Neural progenitor cell (in vitro differentiated cells): Measurements from ENCODE around the gene NIM1K. TPM values are rescaled to one million over a fixed set of nuclear protein-coding genes. Genes with fewer than 3 reads are reported as not detected.

Experiments
- DNase-seq: peaks from one replicate; pipeline ENCODE4 v3.0.0-alpha.2; 2016; ENCODE audit warnings: low spot score
- H2AFZ ChIP-seq: fragments of 200-600 bp; sonication (generic); replicated peaks from 2 replicates; pipeline ENCODE4 v1.6.1; 2016; ENCODE audit warnings: antibody characterized with exemption
- H3F3A ChIP-seq: fragments of 200-600 bp; sonication (generic); 2 replicates; pipeline ENCODE4 v1.6.1; 2016; ENCODE audit warnings: antibody characterized with exemption, low read depth
- H3K27ac ChIP-seq: fragments of 200-600 bp; sonication (generic); 2 replicates; pipeline ENCODE4 v1.5.1; 2016; ENCODE audit warnings: mild to moderate bottlenecking
- H3K27me3 ChIP-seq: fragments of 200-600 bp; sonication (generic); 2 replicates; pipeline ENCODE4 v1.6.1; 2016; ENCODE audit warnings: mild to moderate bottlenecking, moderate library complexity
- H3K36me3 ChIP-seq: fragments of 200-600 bp; sonication (generic); 2 replicates; pipeline ENCODE4 v1.5.1; 2016
- H3K4me1 ChIP-seq: fragments of 200-600 bp; sonication (generic); 2 replicates; pipeline ENCODE4 v1.6.1; 2016; ENCODE audit warnings: mixed run types
- H3K4me2 ChIP-seq: fragments of 200-600 bp; sonication (generic); 2 replicates; pipeline ENCODE4 v1.6.1; 2016
- H3K4me3 ChIP-seq: fragments of 200-600 bp; sonication (generic); 2 replicates; pipeline ENCODE4 v1.5.1; 2016
- H3K79me2 ChIP-seq: fragments of 200-600 bp; sonication (generic); 2 replicates; pipeline ENCODE4 v1.6.1; 2016; ENCODE audit warnings: low read depth
- H3K9ac ChIP-seq: fragments of 200-600 bp; sonication (generic); 2 replicates; pipeline ENCODE4 v1.6.1; 2016
- H3K9me3 ChIP-seq: fragments of 200-600 bp; sonication (generic); 2 replicates; pipeline ENCODE4 v1.5.1; 2016; ENCODE audit warnings: low read depth
- H4K20me1 ChIP-seq: fragments of 200-600 bp; sonication (generic); 2 replicates; pipeline ENCODE4 v1.6.1; 2016; ENCODE audit warnings: low read depth
- H3K27ac Mint-ChIP-seq: 3 replicates; pipeline ENCODE4 v1.8.0; 2021; ENCODE audit warnings: mixed read lengths
- H3K27me3 Mint-ChIP-seq: 2 replicates; pipeline ENCODE4 v1.8.0; 2022; ENCODE audit warnings: low read depth, mild to moderate bottlenecking, inconsistent platforms, moderate library complexity, mixed read lengths; ENCODE audit not compliant: insufficient read depth
- H3K36me3 Mint-ChIP-seq: 3 replicates; pipeline ENCODE4 v1.8.0; 2021; ENCODE audit warnings: mixed read lengths
- H3K4me1 Mint-ChIP-seq: 3 replicates; pipeline ENCODE4 v1.8.0; 2021; ENCODE audit warnings: mixed read lengths
- H3K4me3 Mint-ChIP-seq: 3 replicates; pipeline ENCODE4 v1.8.0; 2021; ENCODE audit warnings: mild to moderate bottlenecking, moderate library complexity, mixed read lengths
- H3K9me3 Mint-ChIP-seq: 3 replicates; pipeline ENCODE4 v1.8.0; 2020; ENCODE audit warnings: mixed read lengths
- EZH2 ChIP-seq: fragments of 200-600 bp; sonication (generic); IDR thresholded peaks from 2 replicates; pipeline ENCODE4 v1.6.1; 2017; ENCODE audit warnings: antibody characterized with exemption, mild to moderate bottlenecking, moderate library complexity
- EZH2phosphoT487 ChIP-seq: fragments of 200-600 bp; sonication (generic); IDR thresholded peaks from 2 replicates; pipeline ENCODE4 v1.6.1; 2017; ENCODE audit warnings: antibody characterized with exemption
- total RNA-seq: library from RNA; depleted of rRNA; stranded (reverse); fragments of >200 nt; gene quantifications from 2 replicates; pipeline ENCODE4 v1.2.3, GENCODE V29; 2015; ENCODE audit warnings: low replicate concordance
- TF ChIP-seq, protein P1 (sequence below): fragments of 200-600 bp; sonication (generic); IDR thresholded peaks from 2 replicates; pipeline ENCODE4 v1.5.1; 2017; ENCODE audit warnings: antibody characterized with exemption, mild to moderate bottlenecking

NIM1K gene
- total RNA-seq, 1 donor from 2014 or later, result not detected

DNA sequence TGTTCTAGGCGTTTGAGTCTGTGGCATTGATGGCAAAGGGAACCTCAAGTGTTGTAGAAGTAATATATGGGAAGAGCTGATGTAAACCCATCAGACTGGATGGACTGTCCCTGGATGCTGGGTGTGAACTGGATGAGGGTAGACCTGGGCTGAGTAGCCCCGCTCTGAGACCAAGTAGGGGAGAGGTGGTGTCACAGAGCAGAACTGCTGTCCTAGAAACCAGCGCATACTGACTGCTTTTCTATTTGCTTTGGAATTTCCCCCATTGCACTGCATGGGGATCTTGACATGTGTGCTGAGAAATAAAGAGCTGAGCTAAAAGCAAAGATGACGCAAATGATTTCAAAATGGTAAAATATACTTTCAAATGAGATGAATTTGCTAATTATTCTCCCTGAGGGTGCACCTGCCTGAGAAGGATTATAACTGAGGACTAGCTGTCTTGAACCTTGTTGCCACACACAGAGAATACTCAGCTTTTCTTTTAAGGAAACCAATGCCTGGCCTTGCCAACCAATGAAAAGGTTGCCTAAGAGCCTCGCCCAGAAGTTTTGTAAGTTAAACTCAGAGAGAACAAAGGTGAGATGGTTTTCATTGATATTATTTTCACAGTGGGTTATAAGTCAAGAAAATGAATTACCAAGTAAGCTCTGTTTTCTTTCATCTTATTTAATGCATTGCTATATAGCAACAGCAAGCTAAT lies 44.8 kb downstream of the NIM1K start:
- no peak overlapping the region for H3K4me3 ChIP-seq
- no peak overlapping the region for H3K4me2 ChIP-seq
- no peaks in the 10 kb centered on the region for H3K36me3 Mint-ChIP-seq
- H3K9me3 ChIP-seq, result no peaks in the 10 kb centered on the region
- H3K9ac ChIP-seq, result no peak overlapping the region
- no peak overlapping the region for H3K4me3 Mint-ChIP-seq
- TF ChIP-seq EZH2phosphoT487 (no peak), EZH2 (no peak)
- TF ChIP-seq, protein P1, sequence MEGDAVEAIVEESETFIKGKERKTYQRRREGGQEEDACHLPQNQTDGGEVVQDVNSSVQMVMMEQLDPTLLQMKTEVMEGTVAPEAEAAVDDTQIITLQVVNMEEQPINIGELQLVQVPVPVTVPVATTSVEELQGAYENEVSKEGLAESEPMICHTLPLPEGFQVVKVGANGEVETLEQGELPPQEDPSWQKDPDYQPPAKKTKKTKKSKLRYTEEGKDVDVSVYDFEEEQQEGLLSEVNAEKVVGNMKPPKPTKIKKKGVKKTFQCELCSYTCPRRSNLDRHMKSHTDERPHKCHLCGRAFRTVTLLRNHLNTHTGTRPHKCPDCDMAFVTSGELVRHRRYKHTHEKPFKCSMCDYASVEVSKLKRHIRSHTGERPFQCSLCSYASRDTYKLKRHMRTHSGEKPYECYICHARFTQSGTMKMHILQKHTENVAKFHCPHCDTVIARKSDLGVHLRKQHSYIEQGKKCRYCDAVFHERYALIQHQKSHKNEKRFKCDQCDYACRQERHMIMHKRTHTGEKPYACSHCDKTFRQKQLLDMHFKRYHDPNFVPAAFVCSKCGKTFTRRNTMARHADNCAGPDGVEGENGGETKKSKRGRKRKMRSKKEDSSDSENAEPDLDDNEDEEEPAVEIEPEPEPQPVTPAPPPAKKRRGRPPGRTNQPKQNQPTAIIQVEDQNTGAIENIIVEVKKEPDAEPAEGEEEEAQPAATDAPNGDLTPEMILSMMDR, result no peak
- H3K36me3 ChIP-seq, result no peaks in the 10 kb centered on the region
- H3K4me1 Mint-ChIP-seq, result no peaks in the 10 kb centered on the region
- H3K9me3 Mint-ChIP-seq, result no peaks in the 10 kb centered on the region
- no peaks in the 10 kb centered on the region for H3K4me1 ChIP-seq
- peaks cover 4% of the 10 kb centered on the region for H3K27me3 Mint-ChIP-seq
- H3K79me2 ChIP-seq, result no peaks in the 10 kb centered on the region
- H4K20me1 ChIP-seq, result no peaks in the 10 kb centered on the region
- no peak overlapping the region for H3K27ac ChIP-seq
- no peak overlapping the region for H2AFZ ChIP-seq
- H3K27me3 ChIP-seq, result no peaks in the 10 kb centered on the region
- H3K27ac Mint-ChIP-seq, result no peak overlapping the region
- no peaks in the 10 kb centered on the region for H3F3A ChIP-seq
- DNase-seq, result no peak

DNA sequence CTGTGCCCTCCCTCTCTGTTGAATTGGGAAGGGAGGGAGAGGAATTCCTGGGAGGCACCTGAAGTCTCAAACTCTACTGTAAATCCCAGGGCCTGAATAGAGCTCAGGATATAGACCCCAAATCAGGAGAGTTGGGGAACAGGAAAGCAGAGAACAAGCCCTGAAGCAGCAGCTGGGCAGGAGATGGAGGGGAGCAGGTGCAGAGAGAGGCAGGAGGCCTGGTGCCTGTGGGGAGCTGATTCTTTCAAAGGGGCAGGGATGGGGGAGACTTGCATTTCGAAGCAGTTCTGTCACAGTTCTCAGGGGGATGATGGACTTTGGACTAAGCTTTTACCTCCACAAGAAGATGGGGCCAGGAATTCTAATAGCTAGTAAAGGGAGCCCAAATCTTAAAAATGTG lies 50.2 kb downstream of the NIM1K start:
- no peak for DNase-seq
- Histone ChIP-seq H2AFZ (no peak overlapping the region), H3K4me1 (peaks cover 8% of the 10 kb centered on the region), H4K20me1 (no peaks in the 10 kb centered on the region), H3K27ac (no peak overlapping the region), H3K4me2 (no peak overlapping the region), H3K9me3 (no peaks in the 10 kb centered on the region), H3K79me2 (no peaks in the 10 kb centered on the region), H3F3A (no peaks in the 10 kb centered on the region), H3K27me3 (no peaks in the 10 kb centered on the region), H3K9ac (no peak overlapping the region), H3K4me3 (no peak overlapping the region), H3K36me3 (no peaks in the 10 kb centered on the region)
- no peaks in the 10 kb centered on the region for H3K36me3 Mint-ChIP-seq
- H3K4me3 Mint-ChIP-seq, result no peak overlapping the region
- TF ChIP-seq EZH2phosphoT487 (no peak), EZH2 (no peak)
- TF ChIP-seq, protein P1, result no peak
- peaks cover 7% of the 10 kb centered on the region for H3K27me3 Mint-ChIP-seq
- H3K4me1 Mint-ChIP-seq, result peaks cover 19% of the 10 kb centered on the region
- no peaks in the 10 kb centered on the region for H3K9me3 Mint-ChIP-seq
- H3K27ac Mint-ChIP-seq, result no peak overlapping the region

DNA sequence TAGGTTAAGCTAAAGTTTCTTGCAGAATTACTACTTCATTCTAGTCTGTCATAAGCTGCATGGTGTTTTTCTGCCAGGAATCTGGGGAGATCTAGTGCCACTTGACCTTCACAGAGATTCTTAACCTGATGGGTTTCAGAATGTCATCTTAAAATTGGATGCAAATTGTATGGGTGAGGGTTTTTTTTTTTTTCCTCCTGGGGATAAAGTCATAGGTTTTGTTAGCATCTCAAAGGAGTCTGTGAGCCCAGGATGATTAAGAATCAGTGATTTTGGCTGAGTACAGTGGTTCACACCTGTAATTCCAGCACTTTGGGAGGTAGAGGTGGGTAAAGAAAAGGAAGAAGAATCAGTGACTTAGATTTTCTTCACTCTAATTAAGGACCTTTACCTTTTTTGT lies 51.2 kb downstream of the NIM1K start:
- H3K27me3 Mint-ChIP-seq, result peaks cover 7% of the 10 kb centered on the region
- H3K4me1 Mint-ChIP-seq, result peaks cover 19% of the 10 kb centered on the region

More for the DNA sequence above, 51.2 kb downstream of the NIM1K start:
- H3K4me1 ChIP-seq, result peaks cover 8% of the 10 kb centered on the region
- no peaks in the 10 kb centered on the region for H3K36me3 ChIP-seq
- Mint-ChIP-seq H3K9me3 (no peaks in the 10 kb centered on the region), H3K27ac (no peak overlapping the region), H3K36me3 (peaks cover under 1% of the 10 kb centered on the region), H3K4me3 (no peak overlapping the region)
- H3K9ac ChIP-seq, result no peak overlapping the region
- no peaks in the 10 kb centered on the region for H3F3A ChIP-seq
- no peak for DNase-seq
- H3K9me3 ChIP-seq, result no peaks in the 10 kb centered on the region
- no peak overlapping the region for H3K4me2 ChIP-seq
- no peaks in the 10 kb centered on the region for H3K27me3 ChIP-seq
- H3K27ac ChIP-seq, result no peak overlapping the region
- H3K79me2 ChIP-seq, result no peaks in the 10 kb centered on the region
- no peak overlapping the region for H3K4me3 ChIP-seq
- H4K20me1 ChIP-seq, result no peaks in the 10 kb centered on the region
- H2AFZ ChIP-seq, result no peak overlapping the region
- TF ChIP-seq EZH2 (no peak), EZH2phosphoT487 (no peak)
- TF ChIP-seq, protein P1, result no peak
